ENCODE results near the gene FAR2. TPM values are rescaled to one million over a fixed set of nuclear protein-coding genes. Genes with fewer than 3 reads are reported as not detected.
"Not testable (repeated sequence)": the region's sequence is repeated elsewhere in the genome, so short reads cannot be mapped to it uniquely, and the experiment has no call there.

The FAR2 gene
- total RNA-seq, 1 donor from 2014 or later = 3.4 TPM

GRCh38 chr12:29167445-29167844 lies 18.4 kb downstream of the FAR2 start:
- Histone ChIP-seq H3K36me3 (no peaks in the 10 kb centered on the region), H3K4me1 (peaks cover 27% of the 10 kb centered on the region)
- intact Hi-C loops (cut with micrococcal nuclease) = no loop called here

GRCh38 chr12:29167988-29168387 lies 18.9 kb downstream of the FAR2 start:
- Histone ChIP-seq H3K9me3 (replicated peaks) (no peaks in the 10 kb centered on the region), H3K27ac (replicated peaks) (no peak overlapping the region), H3K4me1 (peaks cover 27% of the 10 kb centered on the region), H3K27me3 (ENCODE audit: low read depth) (no peaks in the 10 kb centered on the region), H3K4me3 (no peak overlapping the region), H3K36me3 (no peaks in the 10 kb centered on the region)
- no peak for DNase-seq
- no peak for TF ChIP-seq CTCF (IDR thresholded peaks at IDR 0.05; ENCODE audit: borderline replicate concordance)
- intact Hi-C loops (cut with micrococcal nuclease) = no loop called here

More at GRCh38 chr12:29167445-29167844, 18.4 kb downstream of the FAR2 start:
- DNase-seq = no peak
- Histone ChIP-seq H3K4me3 (no peak overlapping the region), H3K9me3 (replicated peaks) (no peaks in the 10 kb centered on the region), H3K27ac (replicated peaks) (no peak overlapping the region), H3K27me3 (ENCODE audit: low read depth) (no peaks in the 10 kb centered on the region)
- no peak for TF ChIP-seq CTCF (IDR thresholded peaks at IDR 0.05; ENCODE audit: borderline replicate concordance)

- H3K27me3 ChIP-seq (ENCODE audit: low read depth); H3K4me3 ChIP-seq; DNase-seq; H3K36me3 ChIP-seq; H3K27ac ChIP-seq (replicated peaks); H3K9me3 ChIP-seq (replicated peaks); intact Hi-C loops (cut with micrococcal nuclease): not testable (repeated sequence)
- H3K4me1 ChIP-seq = peaks cover 14% of the 10 kb centered on the region
Observed at GRCh38 chr12:29169978-29170377, 20.9 kb downstream of the FAR2 start.

- H3K4me1 ChIP-seq; H3K4me3 ChIP-seq; H3K9me3 ChIP-seq (replicated peaks); intact Hi-C loops (cut with micrococcal nuclease); DNase-seq; H3K27me3 ChIP-seq (ENCODE audit: low read depth); H3K27ac ChIP-seq (replicated peaks); H3K36me3 ChIP-seq: not testable (repeated sequence)
Observed at GRCh38 chr12:29170478-29171084, 21.5 kb downstream of the FAR2 start.

GRCh38 chr12:29171421-29172258 lies 22.6 kb downstream of the FAR2 start:
- Histone ChIP-seq H3K27me3 (ENCODE audit: low read depth) (no peaks in the 10 kb centered on the region), H3K36me3 (no peaks in the 10 kb centered on the region), H3K4me3 (no peak overlapping the region), H3K27ac (replicated peaks) (no peak overlapping the region), H3K4me1 (peaks cover 8% of the 10 kb centered on the region), H3K9me3 (replicated peaks) (peaks cover 7% of the 10 kb centered on the region)
- no peak for TF ChIP-seq CTCF (IDR thresholded peaks at IDR 0.05; ENCODE audit: borderline replicate concordance)
- intact Hi-C loops (cut with micrococcal nuclease) = no loop called here
- DNase-seq = no peak

GRCh38 chr12:29176941-29177340 lies 27.9 kb downstream of the FAR2 start:
- intact Hi-C loops (cut with micrococcal nuclease) = no loop called here
- no peak for DNase-seq
- no peak for TF ChIP-seq CTCF (IDR thresholded peaks at IDR 0.05; ENCODE audit: borderline replicate concordance)
- Histone ChIP-seq H3K27ac (replicated peaks) (no peak overlapping the region), H3K36me3 (no peaks in the 10 kb centered on the region), H3K9me3 (replicated peaks) (peaks cover 7% of the 10 kb centered on the region), H3K27me3 (ENCODE audit: low read depth) (no peaks in the 10 kb centered on the region), H3K4me1 (no peaks in the 10 kb centered on the region), H3K4me3 (no peak overlapping the region)

- H3K4me1 ChIP-seq; intact Hi-C loops (cut with micrococcal nuclease); DNase-seq; H3K27ac ChIP-seq (replicated peaks); H3K4me3 ChIP-seq; H3K36me3 ChIP-seq; H3K9me3 ChIP-seq (replicated peaks); H3K27me3 ChIP-seq (ENCODE audit: low read depth): not testable (repeated sequence)
Observed at GRCh38 chr12:29182247-29182646, 33.2 kb downstream of the FAR2 start.

All from left ventricle myocardium inferior (tissue), 1 donor.